A673 (cell line): Measurements from ENCODE around the gene MIEN1.

Source experiments
- EZH2 ChIP-seq: fragments of 200-600 bp; sonication (generic); IDR thresholded peaks from 2 replicates; pipeline ENCODE4 v1.6.1; 2017; ENCODE audit warnings: borderline replicate concordance, low read depth, mild to moderate bottlenecking, mixed read lengths, antibody characterized with exemption, low read length; ENCODE audit not compliant: poor library complexity, severe bottlenecking
- TF ChIP-seq, protein P1 (sequence below): fragments of 300-800, 200-600 bp; sonication (generic); conservative IDR thresholded peaks from 2 replicates; pipeline ENCODE4 v1.5.1; 2017; ENCODE audit warnings: low read depth, mild to moderate bottlenecking, antibody characterized with exemption, low read length, moderate library complexity, mixed read lengths

DNA sequence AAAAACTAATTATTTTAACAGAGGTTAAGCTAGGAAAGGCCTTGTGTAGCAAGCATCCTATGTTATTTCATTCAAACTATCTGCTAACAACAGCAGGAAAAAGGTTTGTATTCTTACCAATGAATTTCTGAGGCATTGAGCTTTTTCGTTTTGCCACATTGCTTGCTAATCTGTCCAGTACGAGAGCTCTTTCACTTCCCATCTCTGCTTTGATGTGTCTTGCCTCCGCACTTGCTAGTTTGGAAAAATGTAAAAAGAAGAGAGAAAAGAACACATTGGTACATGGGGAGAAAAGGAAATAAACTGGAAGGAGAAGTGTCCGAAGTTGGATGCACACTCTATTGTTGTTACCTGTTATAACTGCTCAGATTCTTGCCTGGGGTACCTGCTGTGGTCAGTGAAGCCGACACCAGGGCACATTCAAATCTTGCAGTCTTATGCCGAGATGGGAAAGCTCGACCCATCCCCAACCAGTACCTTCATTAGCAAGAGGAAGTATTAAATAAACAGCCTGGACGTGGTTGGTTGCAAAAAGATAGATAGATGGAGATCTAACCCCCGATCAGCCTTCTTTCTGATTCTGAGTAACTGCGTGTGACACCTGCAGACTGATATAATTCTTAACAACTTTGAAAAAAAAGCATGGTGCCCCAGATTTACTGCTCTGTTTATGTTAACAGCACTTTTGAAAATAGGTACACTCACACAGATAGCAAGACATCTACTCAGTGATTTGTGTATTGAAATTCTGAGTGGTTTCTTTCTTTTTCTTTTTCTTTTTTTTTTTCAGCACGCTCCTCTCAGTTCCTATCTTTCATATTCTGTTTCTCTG is 47.4 kb upstream of the MIEN1 start:
- no peak for TF ChIP-seq EZH2
- TF ChIP-seq, protein P1, sequence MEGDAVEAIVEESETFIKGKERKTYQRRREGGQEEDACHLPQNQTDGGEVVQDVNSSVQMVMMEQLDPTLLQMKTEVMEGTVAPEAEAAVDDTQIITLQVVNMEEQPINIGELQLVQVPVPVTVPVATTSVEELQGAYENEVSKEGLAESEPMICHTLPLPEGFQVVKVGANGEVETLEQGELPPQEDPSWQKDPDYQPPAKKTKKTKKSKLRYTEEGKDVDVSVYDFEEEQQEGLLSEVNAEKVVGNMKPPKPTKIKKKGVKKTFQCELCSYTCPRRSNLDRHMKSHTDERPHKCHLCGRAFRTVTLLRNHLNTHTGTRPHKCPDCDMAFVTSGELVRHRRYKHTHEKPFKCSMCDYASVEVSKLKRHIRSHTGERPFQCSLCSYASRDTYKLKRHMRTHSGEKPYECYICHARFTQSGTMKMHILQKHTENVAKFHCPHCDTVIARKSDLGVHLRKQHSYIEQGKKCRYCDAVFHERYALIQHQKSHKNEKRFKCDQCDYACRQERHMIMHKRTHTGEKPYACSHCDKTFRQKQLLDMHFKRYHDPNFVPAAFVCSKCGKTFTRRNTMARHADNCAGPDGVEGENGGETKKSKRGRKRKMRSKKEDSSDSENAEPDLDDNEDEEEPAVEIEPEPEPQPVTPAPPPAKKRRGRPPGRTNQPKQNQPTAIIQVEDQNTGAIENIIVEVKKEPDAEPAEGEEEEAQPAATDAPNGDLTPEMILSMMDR = no peak
